Panc1 (cell line): ENCODE data around the gene TBCB.
A peak's percentile ranks its signal among the peaks of the same experiment; 100 is the strongest.

Source experiments
- POLR2AphosphoS5 ChIP-seq: IDR thresholded peaks from 2 replicates; pipeline ENCODE4 v1.6.1; 2012; ENCODE audit warnings: mild to moderate bottlenecking, low read depth, low read length, moderate library complexity
- REST ChIP-seq, 2 experiments: IDR thresholded peaks; 2 replicates each; pipeline ENCODE4 v1.6.1; 2011 to 2012; ENCODE audit warnings: low read depth in 2 of 2, control low read depth in 1 of 2, low read length in 1 of 2, mild to moderate bottlenecking in 1 of 2, moderate library complexity in 1 of 2; ENCODE audit not compliant: insufficient read depth in 1 of 2
- TCF7L2 ChIP-seq: IDR thresholded peaks from 2 replicates; pipeline ENCODE4 v1.6.1; 2011; ENCODE audit warnings: mild to moderate bottlenecking, low read depth, low read length, inconsistent platforms
- TF ChIP-seq, protein P1 (sequence below): fragments of 450-650 bp; IDR thresholded peaks from 2 replicates; pipeline ENCODE4 v1.5.1; 2017; ENCODE audit warnings: mild to moderate bottlenecking

DNA sequence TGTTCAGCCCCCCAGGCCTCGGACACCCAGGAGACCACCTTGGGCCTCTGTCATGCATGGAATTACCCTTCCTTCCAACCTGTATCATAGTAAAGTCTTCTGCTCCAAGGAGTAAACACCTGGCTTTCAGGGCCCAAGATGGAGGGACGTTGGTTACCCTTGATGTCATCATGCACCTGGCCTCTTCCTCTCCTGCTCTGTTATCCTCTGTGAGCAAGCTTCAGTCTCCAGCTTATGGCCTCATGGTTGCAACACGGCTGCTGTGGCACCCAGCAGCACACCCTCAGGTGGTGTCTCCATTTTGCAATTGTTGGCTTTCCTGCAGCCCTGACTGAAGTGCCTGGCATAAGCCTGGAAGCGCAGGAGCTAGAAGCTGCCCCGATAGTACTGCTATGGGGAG, 8.3 kb upstream of the TBCB start:
- TF ChIP-seq REST (IDR thresholded peaks at IDR 0.05; ENCODE audit: insufficient read depth in 1 of 2, low read depth in 2 of 2, low read length in 1 of 2) (no peak), POLR2AphosphoS5 (0 out of 2 replicates have a peak, but pooled peaks have one; percentile 23), TCF7L2 (no peak)
- TF ChIP-seq, protein P1, sequence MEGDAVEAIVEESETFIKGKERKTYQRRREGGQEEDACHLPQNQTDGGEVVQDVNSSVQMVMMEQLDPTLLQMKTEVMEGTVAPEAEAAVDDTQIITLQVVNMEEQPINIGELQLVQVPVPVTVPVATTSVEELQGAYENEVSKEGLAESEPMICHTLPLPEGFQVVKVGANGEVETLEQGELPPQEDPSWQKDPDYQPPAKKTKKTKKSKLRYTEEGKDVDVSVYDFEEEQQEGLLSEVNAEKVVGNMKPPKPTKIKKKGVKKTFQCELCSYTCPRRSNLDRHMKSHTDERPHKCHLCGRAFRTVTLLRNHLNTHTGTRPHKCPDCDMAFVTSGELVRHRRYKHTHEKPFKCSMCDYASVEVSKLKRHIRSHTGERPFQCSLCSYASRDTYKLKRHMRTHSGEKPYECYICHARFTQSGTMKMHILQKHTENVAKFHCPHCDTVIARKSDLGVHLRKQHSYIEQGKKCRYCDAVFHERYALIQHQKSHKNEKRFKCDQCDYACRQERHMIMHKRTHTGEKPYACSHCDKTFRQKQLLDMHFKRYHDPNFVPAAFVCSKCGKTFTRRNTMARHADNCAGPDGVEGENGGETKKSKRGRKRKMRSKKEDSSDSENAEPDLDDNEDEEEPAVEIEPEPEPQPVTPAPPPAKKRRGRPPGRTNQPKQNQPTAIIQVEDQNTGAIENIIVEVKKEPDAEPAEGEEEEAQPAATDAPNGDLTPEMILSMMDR, result no peak
